GM18858 (cell line): ENCODE measurements around the gene RNF220.

Experiments
- ATAC-seq: cut with Tn5 transposase; IDR thresholded peaks from one replicate; pipeline ENCODE4 v1.9.1; 2021; ENCODE audit not compliant: unreplicated experiment

RNF220 gene

DNA sequence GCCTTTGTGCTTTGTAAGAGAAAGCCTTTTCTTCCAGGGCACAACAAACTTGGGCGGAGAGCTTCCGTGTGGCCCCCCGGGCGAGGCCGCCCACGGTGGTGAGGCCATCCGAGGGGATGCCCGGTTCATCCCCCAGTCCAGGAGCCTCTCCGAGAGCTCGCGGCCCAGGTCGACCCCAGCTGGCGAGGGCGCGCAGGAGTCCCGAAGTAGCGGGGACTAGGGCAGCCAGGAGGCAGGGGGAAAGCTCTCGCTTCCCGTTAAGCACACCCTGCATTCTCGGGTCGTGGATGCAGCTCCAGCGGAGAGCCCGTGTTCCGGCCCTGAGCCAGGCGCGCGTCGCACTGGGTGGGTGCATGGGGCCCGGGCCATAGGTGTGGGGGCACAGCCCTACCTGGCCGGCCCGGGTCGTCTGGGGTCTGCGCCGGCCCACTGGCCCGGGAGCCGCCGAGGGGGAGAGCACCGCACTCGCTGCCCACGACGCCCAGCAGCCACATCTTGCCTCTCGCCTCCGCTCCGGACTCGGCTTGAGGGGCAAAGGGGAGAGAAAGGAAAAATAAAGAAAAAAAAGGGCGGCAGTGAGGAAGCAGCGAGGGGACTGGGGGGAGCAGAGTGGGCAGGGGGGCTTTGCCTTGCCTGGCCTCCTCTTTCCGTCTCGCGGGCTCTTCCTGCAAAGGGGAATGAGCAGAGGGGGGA lies 1.8 kb downstream of the RNF220 start:
- no peak for ATAC-seq

DNA sequence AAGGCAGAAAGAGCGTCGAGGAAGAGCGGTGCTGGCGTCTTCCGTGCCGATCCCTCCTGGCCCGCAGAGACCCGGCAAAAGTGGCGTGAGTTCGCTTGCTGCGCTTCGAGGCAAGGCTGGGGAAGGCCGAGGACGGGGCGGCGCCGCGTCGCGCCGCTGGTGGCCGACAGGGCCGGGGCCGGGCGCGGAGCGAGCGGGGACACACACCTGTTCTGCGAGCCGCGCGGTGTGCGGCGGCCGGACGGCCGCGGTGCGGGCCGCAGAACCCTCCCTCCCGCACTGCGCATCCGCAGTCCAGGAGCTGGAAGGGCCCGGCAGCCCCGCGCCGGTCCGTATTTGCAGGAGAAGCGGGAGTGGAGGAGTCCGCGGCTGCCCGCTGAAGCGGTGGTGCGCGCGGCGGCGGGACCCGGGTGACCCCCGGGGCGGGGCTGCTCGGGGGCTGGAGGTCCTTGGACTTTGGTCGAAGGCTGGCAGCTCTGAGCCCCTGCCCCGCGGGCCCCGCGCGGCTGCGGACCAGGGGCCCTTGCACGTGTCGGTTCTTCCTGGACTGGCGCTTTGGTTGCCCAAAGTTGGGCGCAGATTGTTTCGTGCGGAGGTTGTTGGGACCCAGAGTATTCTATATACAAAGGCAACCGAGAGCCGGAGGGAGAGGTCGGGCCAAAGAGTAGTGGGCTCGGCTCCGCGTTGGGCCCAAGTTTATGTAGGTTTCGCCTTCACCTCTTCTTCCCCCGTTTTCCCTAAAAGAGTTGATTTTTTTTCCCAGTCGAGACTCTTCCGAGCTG lies 2.6 kb downstream of the RNF220 start:
- ATAC-seq = no peak

DNA sequence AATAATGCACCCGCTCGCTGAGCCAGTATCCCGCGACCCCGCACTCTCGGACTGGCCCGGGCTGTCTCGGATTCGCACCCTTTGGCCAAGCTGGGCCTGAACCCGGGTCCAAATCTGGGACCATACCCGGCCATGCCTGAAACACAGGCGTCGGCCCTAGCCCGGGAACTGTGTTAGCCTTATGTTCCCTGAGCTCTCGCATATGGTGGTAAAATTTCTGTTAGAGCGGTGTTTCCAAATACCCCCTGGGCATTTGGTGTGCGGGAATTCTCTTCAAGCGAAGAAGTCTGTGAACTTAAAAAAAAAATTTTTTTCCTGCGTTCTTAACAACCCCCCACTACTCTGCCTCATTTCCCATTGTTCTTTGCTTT lies 3.1 kb downstream of the RNF220 start:
- no peak for ATAC-seq

- no peak for ATAC-seq
Observed at GRCh38 chr1:44408632-44409602, 3.9 kb downstream of the RNF220 start.

GRCh38 chr1:44409757-44410156 lies 4.7 kb downstream of the RNF220 start:
- ATAC-seq = no peak

- no peak for ATAC-seq
Observed at GRCh38 chr1:44411861-44412260, 6.8 kb downstream of the RNF220 start.

GRCh38 chr1:44412601-44413000 lies 7.5 kb downstream of the RNF220 start:
- no peak for ATAC-seq

- ATAC-seq = no peak
Observed at GRCh38 chr1:44413740-44414139, 8.7 kb downstream of the RNF220 start.

DNA sequence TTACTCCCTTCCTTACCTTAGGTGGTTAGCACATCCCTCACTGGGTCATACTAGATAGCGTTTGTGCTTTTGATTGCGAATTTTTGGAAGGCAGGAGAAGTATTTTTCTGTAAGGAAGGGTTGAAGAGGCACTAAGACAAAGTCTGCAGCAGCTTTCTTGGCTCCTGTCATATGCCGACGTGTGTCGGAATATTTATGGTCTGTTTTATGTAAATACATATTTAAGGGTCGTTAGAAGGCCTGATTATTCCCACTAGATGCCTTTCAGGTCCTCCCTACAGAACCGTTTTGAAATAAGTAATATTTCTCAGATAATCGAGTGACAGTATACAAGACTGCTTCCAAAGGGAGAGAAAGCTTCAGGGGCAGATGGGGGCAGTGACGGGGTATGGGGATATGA lies 10.0 kb downstream of the RNF220 start:
- no peak for ATAC-seq

DNA sequence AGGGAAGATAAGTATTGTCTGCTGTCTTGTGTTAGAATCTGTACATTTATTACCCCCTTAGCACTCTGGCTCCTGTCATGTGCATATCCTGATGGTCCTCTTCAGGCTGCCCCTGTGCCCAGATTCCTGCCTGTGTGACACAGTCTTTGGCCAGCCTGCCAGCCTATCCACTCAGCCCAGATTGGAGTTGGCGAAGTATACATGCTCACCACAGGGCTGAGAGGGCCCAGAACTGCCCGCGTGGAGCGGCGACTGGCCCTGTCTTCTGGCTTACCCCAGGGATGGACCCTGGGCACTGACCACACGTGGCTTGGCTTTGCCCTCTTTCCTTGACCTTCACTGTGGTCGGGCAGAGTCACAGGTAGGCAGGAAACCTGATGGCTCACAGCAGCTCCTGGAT lies 11.4 kb downstream of the RNF220 start:
- ATAC-seq = no peak

DNA sequence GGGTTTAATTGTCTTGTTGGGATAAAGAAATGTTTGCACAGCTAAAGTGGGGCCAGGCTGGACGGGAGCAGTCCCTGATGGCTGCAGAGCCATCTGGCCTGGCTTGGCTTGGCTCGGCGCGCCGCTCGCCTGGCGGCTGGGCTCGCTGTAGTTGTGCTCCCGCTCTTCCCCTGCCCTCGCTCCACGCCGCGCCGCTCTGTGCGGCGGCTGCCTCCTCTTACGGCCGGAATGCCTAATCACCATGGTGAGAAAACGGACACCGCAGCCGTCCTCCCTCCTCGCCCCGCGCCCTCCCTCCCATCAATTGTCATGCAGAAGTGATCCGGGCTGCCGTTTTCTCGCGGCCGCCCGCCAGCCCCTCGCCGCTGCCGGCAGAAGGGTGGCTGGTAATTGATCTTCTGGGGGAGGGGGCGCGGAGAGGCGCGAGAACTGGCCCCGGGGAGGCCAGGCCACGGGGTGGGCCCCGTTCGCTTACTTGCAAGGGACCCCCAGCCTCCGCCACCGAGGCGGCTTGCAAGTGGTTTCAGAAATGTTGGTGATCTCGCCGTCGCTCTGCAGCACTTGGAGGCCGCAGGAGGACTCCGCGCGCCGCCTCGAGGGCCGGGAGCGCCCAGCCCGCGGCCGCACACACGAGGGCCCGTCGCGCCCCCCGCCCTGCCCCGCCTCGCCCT lies 12.4 kb downstream of the RNF220 start:
- ATAC-seq = no peak

GRCh38 chr1:44418022-44418673 lies 13.1 kb downstream of the RNF220 start:
- no peak for ATAC-seq

DNA sequence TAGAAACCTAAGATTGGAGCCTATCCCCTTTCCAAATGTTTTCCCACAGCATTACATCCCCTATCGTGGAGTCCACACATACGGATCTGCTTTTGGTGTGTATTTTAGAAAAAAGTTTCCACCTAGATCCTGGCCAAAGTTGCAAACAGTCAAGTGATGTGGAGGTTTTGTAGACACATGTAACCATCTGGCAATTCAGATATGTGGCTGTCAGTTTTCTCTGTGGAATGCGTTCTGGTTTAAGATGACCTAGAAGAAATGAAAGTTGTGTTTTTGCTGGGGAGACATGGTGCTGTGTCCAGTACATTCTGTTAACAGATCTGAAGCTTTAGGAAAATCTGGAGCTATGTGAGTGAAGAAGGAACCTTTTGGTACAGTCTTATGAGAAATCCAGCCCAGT lies 14.8 kb downstream of the RNF220 start:
- no peak for ATAC-seq

- ATAC-seq = no peak
Observed at GRCh38 chr1:44420535-44420934, 15.5 kb downstream of the RNF220 start.

DNA sequence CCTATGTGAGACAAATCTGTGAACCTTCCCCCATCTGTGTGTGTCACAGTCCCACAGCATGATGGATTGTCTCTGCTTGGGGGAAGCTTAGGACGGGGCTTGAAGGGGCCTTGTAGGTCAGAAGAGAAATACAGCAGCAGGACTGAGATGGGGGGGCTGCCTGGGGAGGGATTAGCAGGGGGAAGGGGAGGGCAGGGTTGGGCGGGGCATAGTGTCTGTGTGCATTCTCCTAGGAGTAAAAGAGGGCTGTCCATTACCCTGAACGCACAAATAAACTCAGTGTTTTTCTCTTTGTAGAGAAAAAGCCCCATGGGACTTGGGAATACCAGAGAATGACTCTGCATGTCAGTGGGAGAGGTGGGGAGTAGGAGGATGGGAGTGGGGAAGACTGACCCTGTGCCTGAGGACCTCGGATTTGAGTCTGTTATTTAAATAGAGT lies 16.4 kb downstream of the RNF220 start:
- no peak for ATAC-seq

DNA sequence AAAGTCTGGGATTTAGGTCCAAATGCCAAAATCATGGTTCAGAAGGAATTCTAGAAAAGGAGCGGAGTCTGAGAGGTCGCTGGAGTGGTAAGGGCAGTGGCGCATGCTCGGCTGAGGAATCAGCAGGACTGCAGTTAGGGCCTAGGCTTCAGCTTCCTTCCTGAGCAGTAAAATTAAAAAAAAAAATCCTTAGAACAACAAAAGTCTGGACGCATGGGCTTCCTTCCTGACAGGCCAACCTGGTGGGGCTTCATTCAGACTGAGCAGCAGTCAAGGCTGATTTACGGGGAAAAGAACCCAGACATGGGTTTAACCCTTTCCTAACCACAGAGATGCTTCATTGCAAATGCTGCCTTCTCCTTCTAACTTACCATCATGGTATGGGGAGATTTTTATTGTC lies 17.1 kb downstream of the RNF220 start:
- ATAC-seq = no peak

- no peak for ATAC-seq
Observed at GRCh38 chr1:44423591-44424537, 18.8 kb downstream of the RNF220 start.

DNA sequence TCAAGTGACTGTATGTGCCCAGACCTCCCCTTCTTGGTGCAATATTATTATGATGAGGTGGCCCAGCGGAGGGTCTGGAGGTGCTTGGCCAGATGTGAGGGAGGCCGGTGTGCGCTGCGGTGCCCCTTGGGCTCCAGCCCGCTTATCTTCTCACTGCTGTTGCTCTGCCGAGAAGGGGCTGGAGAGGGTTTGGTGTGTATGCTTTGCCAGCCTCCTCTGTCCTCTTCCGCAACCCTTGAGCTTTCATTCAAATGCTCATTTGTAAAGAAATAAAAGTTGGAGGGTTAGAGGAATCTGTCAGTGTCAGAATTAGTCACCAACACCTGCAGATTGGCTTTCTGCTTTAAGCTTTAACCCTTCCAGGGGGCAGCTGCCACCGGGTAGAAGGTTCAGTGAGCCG lies 19.7 kb downstream of the RNF220 start:
- ATAC-seq = no peak

DNA sequence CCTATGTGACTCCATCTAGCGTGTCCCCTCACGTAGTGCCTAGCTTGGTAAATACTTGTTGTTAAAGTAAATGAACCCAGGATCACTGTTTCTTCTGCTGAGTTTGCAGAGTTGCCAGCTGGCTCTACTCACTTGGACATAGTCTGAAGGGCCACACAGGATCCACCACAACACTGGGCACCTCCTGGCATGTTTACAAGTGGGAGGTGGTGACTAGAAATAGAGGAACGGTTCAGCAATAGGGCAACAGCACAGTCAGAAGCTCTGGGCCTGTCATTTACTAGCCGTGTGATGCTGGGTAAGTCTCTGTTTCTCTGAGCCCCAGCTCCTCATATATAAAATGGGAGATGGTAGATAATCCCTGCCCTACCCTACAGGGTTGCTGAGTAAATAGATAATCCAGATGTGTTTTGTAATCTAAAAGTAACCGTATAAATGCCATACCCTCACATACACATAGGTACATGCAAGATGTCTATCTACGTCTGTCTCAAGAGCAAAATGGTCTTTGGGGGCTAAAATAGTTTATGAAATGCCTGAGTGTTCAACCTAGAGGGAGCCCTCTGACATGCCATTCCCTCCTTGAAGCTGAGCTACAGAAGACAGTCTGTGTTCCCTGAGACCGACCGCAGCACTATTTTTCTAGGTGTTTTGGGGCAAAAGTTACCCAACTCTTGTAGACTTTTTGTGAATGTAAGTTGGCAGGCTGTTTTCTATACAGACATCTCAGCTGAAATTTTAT lies 20.5 kb downstream of the RNF220 start:
- ATAC-seq = no peak
